ENCODE measurements around the gene SCAF8. TPM values are rescaled to one million over a fixed set of nuclear protein-coding genes. Genes with fewer than 3 reads are reported as not detected.
"Not testable (repeated sequence)": the region's sequence is repeated elsewhere in the genome, so short reads cannot be mapped to it uniquely, and the experiment has no call there.

SCAF8 gene, protein sequence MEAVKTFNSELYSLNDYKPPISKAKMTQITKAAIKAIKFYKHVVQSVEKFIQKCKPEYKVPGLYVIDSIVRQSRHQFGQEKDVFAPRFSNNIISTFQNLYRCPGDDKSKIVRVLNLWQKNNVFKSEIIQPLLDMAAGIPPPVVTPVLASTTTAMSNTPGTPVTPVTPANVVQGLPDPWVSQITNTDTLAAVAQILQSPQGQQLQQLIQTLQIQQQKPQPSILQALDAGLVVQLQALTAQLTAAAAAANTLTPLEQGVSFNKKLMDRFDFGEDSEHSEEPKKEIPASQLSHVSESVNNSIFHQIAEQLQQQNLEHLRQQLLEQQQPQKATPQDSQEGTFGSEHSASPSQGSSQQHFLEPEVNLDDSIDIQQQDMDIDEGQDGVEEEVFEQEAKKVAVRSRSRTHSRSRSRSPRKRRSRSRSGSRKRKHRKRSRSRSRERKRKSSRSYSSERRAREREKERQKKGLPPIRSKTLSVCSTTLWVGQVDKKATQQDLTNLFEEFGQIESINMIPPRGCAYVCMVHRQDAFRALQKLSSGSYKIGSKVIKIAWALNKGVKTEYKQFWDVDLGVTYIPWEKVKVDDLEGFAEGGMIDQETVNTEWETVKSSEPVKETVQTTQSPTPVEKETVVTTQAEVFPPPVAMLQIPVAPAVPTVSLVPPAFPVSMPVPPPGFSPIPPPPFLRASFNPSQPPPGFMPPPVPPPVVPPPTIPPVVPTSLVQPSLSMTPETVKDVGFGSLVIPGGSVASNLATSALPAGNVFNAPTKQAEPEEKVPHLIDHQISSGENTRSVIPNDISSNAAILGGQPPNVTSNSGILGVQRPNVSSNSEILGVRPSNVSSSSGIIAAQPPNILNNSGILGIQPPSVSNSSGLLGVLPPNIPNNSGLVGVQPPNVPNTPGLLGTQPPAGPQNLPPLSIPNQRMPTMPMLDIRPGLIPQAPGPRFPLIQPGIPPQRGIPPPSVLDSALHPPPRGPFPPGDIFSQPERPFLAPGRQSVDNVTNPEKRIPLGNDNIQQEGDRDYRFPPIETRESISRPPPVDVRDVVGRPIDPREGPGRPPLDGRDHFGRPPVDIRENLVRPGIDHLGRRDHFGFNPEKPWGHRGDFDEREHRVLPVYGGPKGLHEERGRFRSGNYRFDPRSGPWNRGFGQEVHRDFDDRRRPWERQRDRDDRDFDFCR (N-terminal part only)
- 10 to 100 TPM; 37.3 to 37.9 TPM for total RNA-seq
- long read RNA-seq, donor 1, full-length matches to known transcripts, result 2 of 6 reads
- long read RNA-seq, donor 1, partial matches to known transcripts, result 2 of 6 reads
- long read RNA-seq, donor 1, other reads (novel, unspliced or antisense), result 2 of 6 reads
- long read RNA-seq, donor 2, partial matches to known transcripts, result 1 of 1 reads
- long read RNA-seq, donor 2, other reads (novel, unspliced or antisense), result 0 of 1 reads

DNA sequence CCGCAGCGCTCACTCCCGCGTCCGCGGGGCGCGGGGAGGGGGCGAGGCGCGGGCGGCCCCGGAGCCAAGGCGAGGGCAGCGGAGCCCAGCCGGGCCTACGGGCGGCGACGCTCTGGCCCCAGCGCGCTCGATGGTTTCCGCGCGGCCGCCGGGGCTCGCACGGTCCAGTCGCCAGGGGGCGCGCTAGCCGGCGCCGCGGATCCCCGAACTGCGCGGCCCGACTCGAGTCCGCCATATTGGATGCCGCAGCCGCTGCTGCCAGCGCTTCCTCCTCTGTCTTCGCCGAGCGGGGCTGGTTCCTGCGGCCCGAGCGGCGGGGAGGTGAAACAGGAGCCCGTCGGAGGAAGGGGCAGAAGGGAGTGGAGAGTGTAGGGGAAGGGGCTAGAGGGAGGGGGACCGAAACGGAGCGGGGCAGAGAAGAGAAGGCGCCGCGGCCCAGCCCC, at the start of gene SCAF8:
Gene SCAF8, plus strand, starts transcription at position 234 of the 443 bp plus-strand sequence. CDS start 485 bp downstream, outside the sequence.
- intact Hi-C loops (cut with DNase I), result no loop called here
- peak; percentile 96 for DNase-seq (ENCODE audit: low spot score)

DNA sequence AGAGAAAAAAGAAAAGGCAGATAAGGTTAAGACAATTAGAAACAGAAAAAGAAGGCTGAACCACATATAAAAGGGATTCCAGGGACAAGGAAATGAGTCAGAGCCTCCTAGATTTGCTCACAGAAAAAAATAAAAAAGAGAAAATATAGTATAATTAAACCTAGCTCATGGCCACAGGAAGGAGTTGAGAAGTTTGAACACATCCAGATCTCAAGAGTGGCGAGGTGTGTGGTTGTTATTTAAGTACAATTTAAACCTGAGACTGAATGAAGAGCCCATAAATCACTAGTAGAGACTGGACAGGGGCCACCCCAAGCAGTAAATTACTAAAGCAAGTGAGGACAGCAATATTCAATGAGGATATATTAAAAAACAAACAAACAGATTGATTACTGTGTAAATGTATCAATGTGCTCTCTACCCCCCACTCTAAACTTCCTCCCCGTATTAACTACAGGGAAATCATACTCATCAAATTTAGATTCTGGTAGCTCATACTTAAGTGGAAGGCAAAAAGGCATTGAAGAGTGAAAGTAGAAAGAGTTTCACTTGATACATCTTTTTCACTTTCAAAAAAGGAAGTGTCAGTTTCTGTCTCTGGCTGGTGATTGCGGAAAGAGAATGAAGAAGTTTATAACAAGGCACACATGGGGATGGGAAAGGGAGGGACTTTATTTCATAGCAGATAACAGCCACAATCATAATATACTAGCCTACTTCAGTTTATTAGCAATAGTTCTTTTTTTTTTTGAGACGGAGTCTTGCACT, 49.3 kb upstream of the SCAF8 start:
- intact Hi-C loops (cut with DNase I), result no loop called here

DNA sequence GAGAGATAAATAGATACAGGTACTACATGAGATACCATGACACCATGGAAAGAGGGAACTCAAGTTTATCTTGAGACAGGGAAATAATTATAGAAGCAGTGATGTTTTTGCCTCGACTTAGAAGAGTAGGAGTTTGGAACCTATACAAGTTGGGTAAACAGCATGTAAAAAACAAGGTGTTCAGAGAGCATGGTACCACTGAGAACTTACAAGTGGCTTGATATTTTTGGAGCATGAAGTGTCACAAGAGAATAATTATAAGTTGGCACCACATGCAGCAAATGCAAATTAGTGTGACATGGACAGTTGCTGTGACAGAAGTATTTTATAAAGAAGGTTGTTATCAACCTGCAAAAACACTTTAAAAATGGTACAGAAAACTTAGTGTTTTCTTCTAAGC, 47.1 kb upstream of the SCAF8 start:
- DNase-seq (ENCODE audit: low spot score), result no peak
- intact Hi-C loops (cut with DNase I), result no loop called here

More for the DNA sequence above, 49.3 kb upstream of the SCAF8 start:
- DNase-seq (ENCODE audit: low spot score), result no peak

DNA sequence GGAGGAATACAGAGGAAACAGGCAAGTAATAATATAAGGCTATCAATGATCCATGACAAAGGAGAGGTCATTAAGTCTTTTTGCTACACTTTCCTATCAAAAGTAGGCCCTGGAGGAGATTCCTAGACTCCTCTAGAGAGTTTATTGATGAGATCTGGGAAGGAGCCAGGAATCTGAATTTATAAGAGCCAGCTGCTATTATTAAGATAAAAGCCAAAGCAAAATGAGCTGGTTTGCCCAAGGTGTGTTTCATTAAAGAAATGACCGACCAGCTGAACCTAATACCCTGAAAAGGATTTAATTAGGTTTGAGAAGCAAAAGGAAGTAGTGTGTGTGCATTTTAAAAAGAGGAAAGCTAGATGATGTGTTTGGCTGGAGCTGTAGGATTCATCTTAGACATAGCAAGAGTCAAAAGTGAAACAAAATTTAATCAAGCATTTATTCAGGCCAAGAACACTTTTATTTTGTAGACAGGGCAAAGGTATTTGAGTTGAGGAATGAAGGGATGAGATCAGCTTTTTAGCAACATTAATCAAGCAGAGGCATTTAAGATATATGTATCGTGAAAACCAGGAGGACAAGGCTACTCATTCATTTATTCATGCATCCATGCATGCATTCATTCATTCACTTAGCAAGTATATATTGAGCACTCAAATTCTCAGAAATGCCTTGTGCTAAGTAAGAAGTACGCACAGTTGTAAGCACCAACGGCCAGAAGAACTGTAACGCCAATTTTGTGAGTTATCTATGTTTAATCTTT, 43.5 kb upstream of the SCAF8 start:
- DNase-seq (ENCODE audit: low spot score), result no peak

DNA sequence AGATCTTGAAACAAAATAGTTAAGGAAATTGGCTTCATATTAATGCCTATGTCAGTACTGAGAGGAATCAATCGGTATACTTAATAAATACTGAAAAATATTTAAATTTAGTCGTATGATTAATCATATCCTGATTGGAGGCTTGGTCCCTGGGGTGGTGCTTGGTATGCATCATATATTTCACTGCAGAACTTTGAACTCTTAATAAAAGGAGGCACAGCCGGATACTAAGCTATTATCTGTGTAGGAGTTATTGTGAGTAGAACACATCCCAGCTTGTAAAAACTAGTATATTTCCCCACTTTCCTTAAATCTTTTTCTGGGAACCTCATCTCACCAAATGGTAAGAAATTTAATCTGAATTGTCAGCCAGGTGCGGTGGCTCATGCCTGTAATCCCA, 42.4 kb upstream of the SCAF8 start:
- no peak for DNase-seq (ENCODE audit: low spot score)

More for the DNA sequence above, 43.5 kb upstream of the SCAF8 start:
- intact Hi-C loops (cut with DNase I), result no loop called here

DNA sequence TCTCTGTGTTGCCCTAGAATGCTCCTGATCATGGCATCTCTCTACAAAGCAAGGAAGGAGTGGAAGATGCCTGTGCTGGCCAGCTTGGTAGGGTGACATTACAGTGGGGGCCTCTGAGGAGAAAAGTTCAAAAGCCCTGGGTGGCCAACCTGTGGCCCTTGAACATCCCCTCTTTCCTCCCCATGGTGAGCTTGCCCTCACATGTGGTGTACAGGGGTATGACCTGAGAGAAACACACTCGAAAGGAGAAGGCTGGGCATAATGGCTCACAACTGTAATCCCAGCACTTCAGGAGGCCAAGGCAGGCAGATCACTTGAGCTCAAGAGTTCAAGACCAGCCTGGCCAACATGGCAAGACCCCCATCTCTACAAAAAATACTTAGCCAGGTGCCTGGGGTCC, 36.6 kb upstream of the SCAF8 start:
- DNase-seq (ENCODE audit: low spot score), result no peak
- intact Hi-C loops (cut with DNase I), result no loop called here

More for the DNA sequence above, 42.4 kb upstream of the SCAF8 start:
- intact Hi-C loops (cut with DNase I), result no loop called here

DNA sequence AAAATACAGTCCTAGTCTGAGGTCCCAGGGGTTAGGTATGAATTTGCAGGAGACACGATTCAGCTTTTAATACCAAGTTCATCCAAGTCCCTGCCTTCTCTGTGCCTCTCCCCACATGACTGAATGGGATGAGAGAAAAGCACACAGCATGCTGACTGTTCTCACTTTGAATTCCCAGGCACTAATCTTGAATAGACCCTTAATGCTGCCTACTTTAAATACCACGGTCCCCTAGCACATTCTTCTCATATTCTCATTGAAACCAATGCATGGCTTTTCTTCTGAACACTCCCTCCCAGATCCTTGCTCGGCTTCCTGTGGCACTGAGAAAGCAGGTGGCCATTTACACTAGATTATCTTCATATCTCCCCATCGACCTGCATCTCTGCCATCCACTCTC, 30.1 kb upstream of the SCAF8 start:
- intact Hi-C loops (cut with DNase I), result no loop called here
- DNase-seq (ENCODE audit: low spot score), result no peak

DNA sequence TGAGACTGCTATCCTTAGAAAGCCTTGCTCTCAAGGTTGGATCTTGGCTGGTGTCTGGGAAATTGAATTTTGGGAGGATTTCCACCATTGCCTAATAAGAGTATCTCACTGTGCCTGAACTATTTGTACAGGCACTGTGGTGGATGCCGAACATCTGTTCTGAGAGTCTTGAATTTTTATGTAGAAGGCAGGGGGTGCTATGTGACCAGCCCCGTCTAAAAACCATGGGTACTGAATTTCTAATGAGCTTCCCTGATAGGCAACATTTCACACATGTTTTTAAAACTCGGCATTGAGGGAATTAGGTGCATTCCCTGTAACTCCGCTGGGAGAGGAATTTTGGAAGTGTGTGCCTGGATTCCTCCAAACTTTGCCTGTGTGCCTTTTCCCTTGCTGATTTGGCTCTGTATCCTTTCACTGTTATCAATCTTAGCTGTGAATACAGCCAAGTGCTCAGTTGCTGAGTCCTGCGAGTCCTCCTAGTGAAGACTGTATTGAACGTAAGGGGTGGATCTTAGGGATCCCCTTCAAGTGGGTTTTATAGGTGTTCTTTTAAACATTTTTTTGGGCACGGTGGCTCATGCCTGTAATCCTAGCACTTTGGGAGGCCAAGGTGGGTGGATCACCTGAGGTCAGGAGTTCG, 27.6 kb upstream of the SCAF8 start:
- intact Hi-C loops (cut with DNase I), result no loop called here
- no peak for DNase-seq (ENCODE audit: low spot score)

DNA sequence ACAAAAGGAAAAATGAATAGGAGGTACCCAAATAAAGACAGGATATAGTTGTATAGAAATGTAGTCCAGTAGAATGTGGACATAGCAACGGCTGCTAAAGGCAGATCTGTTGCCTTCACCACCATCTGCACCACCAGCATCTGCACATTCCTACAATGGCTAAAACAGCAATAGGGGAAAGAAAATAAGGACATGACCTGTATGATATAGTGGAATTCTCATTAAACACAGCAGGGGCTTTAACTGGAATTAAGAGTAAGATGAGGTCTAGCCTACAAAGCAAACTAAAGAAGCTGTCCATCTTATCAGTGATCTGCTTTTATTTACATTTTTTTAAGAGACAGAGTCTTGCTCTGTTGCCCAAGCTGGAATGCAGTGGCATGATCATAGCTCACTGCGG, 26.8 kb upstream of the SCAF8 start:
- intact Hi-C loops (cut with DNase I), result no loop called here
- DNase-seq (ENCODE audit: low spot score), result no peak

DNA sequence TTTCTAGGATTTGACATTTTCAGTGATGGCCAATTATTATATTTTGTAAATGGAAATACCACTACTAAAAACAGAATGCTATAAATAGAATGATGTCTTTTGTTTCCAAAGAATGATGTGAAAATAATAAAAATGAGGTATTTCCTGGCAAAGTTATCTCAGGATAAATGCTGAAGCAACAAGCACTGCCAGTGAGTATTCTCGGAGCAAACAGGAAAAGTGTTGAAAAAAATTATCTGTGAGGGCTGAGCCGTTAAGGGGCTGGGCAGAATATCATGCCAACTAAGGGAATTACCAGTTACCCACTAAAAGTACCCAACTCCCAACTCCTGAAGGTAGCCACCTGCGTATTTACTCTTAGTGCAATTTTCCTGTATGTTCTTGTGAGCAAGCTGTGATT, 23.6 kb upstream of the SCAF8 start:
- DNase-seq (ENCODE audit: low spot score), result no peak
- intact Hi-C loops (cut with DNase I), result no loop called here

DNA sequence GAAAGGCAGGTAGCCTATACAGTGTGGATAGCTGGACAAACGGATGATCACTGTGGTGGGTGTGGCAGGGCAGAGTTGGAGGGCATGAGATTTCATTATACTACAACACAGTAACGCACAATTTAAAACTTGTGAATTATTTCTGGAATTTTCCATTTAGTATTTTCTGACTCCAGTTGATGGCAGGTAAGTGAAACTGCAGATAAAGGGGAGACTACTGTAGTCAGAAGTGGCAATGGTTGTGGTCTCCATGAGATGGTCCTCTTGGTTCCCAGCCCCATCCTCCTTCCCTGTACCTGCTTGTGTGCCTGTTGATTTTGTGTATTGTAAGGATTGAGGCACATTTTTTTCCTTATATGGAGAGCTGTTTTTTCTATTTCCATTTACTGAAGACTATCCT, 22.5 kb upstream of the SCAF8 start:
- DNase-seq (ENCODE audit: low spot score), result no peak
- intact Hi-C loops (cut with DNase I), result no loop called here

DNA sequence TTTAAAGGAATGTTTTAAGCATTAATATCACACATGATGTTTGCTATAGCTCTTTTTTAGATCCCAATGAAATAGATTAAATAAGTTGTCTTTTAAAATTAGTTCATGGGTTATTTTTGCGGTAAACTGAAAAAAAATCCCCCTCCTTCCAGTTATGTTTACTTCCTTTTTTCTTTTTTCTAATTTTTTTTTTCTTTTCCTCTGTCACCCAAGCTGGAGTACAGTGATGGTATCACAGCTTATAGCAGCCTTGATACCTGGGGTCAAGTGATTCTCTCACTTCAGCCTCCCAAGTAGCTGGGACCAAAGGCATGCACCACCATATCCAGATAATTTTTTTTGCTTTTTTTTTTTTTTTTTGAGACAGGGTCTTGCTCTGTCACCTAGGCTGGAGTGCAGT, 17.8 kb upstream of the SCAF8 start:
- DNase-seq (ENCODE audit: low spot score), result no peak
- intact Hi-C loops (cut with DNase I), result no loop called here

DNA sequence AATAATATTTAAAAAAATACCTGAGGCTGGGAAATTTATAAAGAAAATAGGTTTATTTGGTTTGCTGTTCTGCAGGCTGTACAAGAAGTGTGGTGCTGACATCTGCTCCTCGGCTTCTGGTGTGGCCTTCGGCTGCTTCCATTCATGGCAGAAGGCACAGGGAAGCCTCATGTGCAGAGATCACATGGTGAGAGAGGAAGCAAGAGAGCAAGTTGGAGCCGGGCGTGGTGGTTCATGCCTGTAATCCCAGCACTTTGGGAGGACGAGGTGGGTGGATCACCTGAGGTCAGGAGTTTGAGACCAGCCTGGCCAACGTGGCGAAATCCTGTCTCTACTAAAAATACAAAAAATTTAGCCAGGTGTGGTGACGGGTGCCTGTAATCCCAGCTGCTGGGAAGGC, 16.9 kb upstream of the SCAF8 start:
- intact Hi-C loops (cut with DNase I); DNase-seq (ENCODE audit: low spot score): not testable (repeated sequence)

DNA sequence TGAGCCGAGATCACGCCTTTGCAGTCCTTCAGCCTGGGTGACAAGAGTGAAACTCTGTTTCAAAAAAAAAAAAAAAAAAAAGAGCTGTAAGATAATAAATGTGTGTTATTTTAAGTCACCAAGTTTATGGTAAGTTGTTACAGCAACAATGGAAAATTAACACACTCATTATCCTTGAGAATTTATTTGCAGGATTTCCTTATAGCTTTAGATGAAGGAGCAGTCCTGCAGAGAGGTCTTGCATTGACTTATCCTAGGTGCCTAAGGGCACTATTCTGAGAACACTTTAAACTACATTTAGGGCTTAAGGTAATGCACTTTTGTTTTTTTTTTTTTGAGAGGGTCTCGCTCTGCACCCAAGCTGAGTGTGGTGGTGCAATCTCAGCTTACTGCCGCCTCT, 13.8 kb upstream of the SCAF8 start:
- no peak for DNase-seq (ENCODE audit: low spot score)
- intact Hi-C loops (cut with DNase I), result no loop called here

DNA sequence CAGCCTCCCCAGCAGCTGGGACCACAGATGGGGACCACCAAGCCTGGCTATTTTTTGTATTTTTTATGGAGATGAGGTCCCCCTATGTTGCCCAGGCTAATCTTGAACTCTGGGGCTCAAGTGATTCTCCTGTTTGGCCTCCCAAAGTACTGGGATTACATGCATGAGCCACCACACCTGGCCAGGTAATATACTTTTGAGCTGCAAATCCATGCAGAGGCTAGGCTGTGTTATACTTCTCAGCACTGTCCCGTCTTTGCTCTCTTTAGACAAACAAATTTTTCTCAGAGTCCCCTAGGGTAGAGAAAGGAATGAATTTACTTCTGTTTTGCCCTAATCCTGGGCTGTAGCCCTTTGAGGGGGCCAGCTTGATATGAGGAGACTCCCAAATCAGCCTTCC, 13.4 kb upstream of the SCAF8 start:
- intact Hi-C loops (cut with DNase I), result no loop called here
- no peak for DNase-seq (ENCODE audit: low spot score)

DNA sequence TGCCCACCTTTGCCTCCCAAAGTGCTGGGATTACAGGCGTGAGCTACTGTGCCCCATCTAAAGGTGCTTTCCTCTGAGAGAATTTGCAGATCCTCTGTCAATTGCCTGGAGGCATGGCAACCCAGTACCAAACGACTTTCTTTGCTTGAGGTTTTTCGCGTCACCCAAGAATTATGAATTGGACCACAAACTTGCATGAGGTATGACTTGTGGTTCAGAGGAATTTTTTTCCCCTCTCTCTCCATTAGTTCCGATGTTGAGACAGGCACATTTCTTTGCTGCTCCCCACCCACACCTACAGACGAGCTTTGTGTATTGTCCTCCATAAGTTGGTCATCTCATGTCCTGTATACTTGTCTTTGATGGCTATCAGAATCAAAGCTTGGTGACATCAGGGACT, 11.8 kb upstream of the SCAF8 start:
- DNase-seq (ENCODE audit: low spot score), result no peak
- intact Hi-C loops (cut with DNase I), result no loop called here

DNA sequence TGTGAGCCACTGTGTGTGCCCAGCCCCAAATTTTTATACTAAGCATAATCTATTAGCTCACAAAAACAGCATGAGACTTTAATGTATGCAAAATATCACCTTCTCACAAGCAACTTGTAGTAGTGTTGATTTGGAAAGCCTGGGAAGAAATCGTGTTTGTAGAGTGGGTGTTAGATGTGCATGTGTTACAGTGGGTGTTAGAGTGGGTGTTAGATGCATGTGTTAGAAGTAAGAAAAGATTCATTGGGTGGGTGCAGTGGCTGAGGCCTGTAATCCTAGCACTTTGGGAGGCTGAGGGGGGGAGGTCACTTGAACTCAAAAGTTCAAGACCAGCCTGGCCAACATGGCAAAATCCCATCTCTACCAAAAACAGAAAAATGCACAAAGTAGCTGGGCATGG, 6.3 kb upstream of the SCAF8 start:
- intact Hi-C loops (cut with DNase I), result no loop called here
- DNase-seq (ENCODE audit: low spot score), result no peak

Data from posterior vena cava (tissue), 2 donors.